ENCODE results near the gene PHF2. TPM values are rescaled to one million over a fixed set of nuclear protein-coding genes. Genes with fewer than 3 reads are reported as not detected.

Gene PHF2
- total and polyA plus RNA-seq, 9 of the 15 experiments (the other 6 are each of a cell fraction or from before 2014, with no cell fraction given) = 0.37 to 14.4 (median 8.1) TPM

GRCh38 chr9:93612796-93613154, 36.4 kb downstream of the PHF2 start:
- ChIA-PET POLR2A (no interaction called here), CTCF (ENCODE audit: low intra/inter-chr PET ratio) (no interaction called here)
- 72% methylated on average over 5 of the region's 5 CpGs for WGBS (ENCODE audit: insufficient coverage, low coverage, missing lambda C conversion rate)
- Histone ChIP-seq H3K4me1 (replicated peaks in 1 of 2; ENCODE audit: control insufficient read depth in 2 of 2, insufficient read depth in 2 of 2, low read length in 2 of 2) (no peaks in the 10 kb centered on the region), H3K4me3 (no peak overlapping the region), H3K27ac (ENCODE audit: extremely low read depth, low read depth, low read length) (no peak overlapping the region), H3K9ac (ENCODE audit: insufficient read depth in 1 of 2, low read depth in 2 of 2, low read length in 2 of 2) (no peak overlapping the region), H3K27me3 (ENCODE audit: control insufficient read depth in 2 of 2, insufficient read depth in 2 of 2, low read length in 2 of 2) (no peaks in the 10 kb centered on the region), H3K9me3 (replicated peaks; ENCODE audit: control insufficient read depth, insufficient read depth, low read depth, low read length) (no peaks in the 10 kb centered on the region), H3K4me2 (ENCODE audit: insufficient read depth, low read length) (no peak overlapping the region), H3K36me3 (ENCODE audit: control insufficient read depth, insufficient read depth, low read length) (no peaks in the 10 kb centered on the region), H3K9me1 (ENCODE audit: control insufficient read depth, insufficient read depth, low read length) (peaks cover 3% of the 10 kb centered on the region), H3K79me2 (ENCODE audit: control insufficient read depth, insufficient read depth, low read length) (no peaks in the 10 kb centered on the region), H4K20me1 (replicated peaks; ENCODE audit: control insufficient read depth, insufficient read depth, low read length) (peaks cover 4% of the 10 kb centered on the region; the same call in 1 of the 2 replicates), H2AFZ (ENCODE audit: low read depth, low read length) (no peak overlapping the region)
- in situ Hi-C loops (cut with MboI) = no loop called here
- FAIRE-seq = no peak
- BruUV-seq (replicated peaks) = no TSS peak
- TF ChIP-seq ZBED1 (IDR thresholded peaks at IDR 0.05) (no peak), FOXA1 (IDR thresholded peaks at IDR 0.05; ENCODE audit: borderline replicate concordance) (no peak), IRF1 (CRISPR knock-in tag; IDR thresholded peaks at IDR 0.05; ENCODE audit: borderline replicate concordance) (no peak), ZNF707 (CRISPR knock-in tag; conservative IDR thresholded peaks at IDR 0.05) (no peak), MTA2 (IDR thresholded peaks at IDR 0.05; ENCODE audit: low read depth) (no peak), NFE2 (IDR thresholded peaks at IDR 0.05; ENCODE audit: low read depth) (no peak), MXI1 (IDR thresholded peaks at IDR 0.05; ENCODE audit: low read depth, low read length) (no peak), NR0B1 (IDR thresholded peaks at IDR 0.05; ENCODE audit: partially characterized antibody) (no peak), ZNF655 (CRISPR knock-in tag; IDR thresholded peaks at IDR 0.05) (no peak), IRF2 (CRISPR knock-in tag; IDR thresholded peaks at IDR 0.05) (no peak), NR2F6 (CRISPR knock-in tag; IDR thresholded peaks at IDR 0.05) (no peak), ZNF277 (CRISPR knock-in tag; IDR thresholded peaks at IDR 0.05; ENCODE audit: borderline replicate concordance) (no peak)
- intact Hi-C loops (cut with micrococcal nuclease) = no loop called here
- no peak for ATAC-seq
- DNase-seq (ENCODE audit: extremely low read depth in 1 of 4, low spot score in 3 of 4) = no peak
